NCI-H2029 (cell line): Measurements from ENCODE around the gene VPS25.
"Not testable (repeated sequence)": the region's sequence is repeated elsewhere in the genome, so short reads cannot be mapped to it uniquely, and the experiment has no call there.

Experiments used
- DNase-seq: peaks from one replicate; lab custom pipeline; 2025; lab: John Stamatoyannopoulos, UW

The VPS25 gene

GRCh38 chr17:42773290-42774035, at the start of gene VPS25:
TSS of gene VPS25 (plus strand) at chr17:42773449. CDS start at chr17:42773476, 27 bp downstream.
- peak; percentile 68 for DNase-seq

GRCh38 chr17:42723636-42724035, 49.6 kb upstream of the VPS25 start:
- no peak for DNase-seq

- DNase-seq, result no peak
Observed at GRCh38 chr17:42725143-42725542, 48.1 kb upstream of the VPS25 start.

GRCh38 chr17:42740699-42741098, 32.5 kb upstream of the VPS25 start:
- no peak for DNase-seq

DNA sequence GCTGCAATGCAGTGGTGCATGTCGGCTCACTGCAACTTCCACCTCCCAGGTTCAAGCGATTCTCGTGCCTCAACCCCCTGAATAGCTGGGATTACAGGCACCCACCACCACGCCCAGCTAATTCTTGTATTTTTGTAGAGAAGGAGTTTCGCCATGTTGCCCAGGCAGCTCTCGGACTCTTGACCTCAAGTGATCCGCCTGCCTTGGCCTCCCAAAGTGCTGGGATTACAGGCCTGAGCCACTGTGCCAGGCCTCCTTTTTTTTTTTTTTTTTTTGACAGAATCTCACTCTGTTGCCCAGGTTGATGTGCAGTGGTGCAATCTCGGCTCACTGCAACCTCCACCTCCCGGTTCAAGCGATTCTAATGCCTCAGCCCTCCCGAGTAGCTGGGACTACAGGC, 30.3 kb upstream of the VPS25 start:
- not testable (repeated sequence) for DNase-seq

DNA sequence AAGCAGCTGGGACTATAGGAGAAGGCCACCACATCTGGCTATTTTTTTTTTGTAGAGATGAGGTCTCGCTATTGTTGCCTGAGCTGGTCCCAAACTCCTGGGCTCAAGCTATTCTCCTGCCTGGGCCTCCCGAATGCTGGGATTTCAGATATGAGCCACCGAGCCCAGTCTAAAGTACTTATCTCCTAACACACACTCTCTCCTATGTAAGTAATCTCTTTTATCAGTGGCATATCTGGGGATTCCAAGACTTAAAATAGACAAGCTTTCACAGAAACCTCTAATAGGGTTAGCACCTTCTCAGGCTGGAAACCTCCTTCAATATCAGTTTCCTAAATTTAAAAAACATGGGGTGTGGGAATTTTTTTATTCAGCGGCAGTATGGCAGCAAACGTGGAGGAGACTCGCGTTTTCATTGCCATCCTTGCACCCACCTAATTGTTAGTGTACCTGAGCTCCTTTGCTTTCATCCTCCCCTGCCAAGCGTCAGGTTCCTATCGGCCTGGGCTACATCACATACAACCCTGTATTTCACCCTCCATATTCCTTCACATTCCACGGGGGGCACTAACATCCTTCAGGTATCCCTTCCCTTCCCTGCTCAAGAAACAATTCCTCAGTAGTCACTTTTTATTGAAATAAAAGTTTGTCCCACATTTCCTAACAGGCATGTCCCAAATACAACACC, 29.5 kb upstream of the VPS25 start:
- DNase-seq, result no peak

DNA sequence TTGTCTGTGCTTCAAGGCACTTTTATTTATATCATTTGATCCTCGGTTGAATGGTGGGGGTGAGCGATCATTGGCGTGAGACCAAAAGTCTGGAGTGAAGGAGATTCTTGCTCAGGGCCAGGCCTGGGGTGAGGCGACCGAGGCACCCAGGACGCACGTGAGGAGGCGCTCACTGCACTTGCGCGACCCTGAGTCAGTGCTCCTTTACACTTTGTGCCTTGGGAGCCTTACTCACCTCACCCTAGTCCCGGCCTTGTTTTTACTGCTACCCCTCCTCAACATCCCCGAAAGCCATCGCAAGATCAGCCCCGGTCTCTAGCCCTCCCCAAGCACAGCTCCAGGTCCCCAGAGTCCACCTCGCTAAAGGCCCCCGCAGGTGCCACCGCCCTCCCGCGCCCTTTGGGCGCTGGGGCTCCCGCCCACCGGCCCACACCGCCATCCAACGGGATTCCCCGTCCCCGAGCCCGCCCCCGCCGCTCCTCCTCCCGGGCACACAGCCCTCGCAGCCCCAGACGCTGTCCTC, 28.9 kb upstream of the VPS25 start:
- DNase-seq, result peak; percentile 63

DNA sequence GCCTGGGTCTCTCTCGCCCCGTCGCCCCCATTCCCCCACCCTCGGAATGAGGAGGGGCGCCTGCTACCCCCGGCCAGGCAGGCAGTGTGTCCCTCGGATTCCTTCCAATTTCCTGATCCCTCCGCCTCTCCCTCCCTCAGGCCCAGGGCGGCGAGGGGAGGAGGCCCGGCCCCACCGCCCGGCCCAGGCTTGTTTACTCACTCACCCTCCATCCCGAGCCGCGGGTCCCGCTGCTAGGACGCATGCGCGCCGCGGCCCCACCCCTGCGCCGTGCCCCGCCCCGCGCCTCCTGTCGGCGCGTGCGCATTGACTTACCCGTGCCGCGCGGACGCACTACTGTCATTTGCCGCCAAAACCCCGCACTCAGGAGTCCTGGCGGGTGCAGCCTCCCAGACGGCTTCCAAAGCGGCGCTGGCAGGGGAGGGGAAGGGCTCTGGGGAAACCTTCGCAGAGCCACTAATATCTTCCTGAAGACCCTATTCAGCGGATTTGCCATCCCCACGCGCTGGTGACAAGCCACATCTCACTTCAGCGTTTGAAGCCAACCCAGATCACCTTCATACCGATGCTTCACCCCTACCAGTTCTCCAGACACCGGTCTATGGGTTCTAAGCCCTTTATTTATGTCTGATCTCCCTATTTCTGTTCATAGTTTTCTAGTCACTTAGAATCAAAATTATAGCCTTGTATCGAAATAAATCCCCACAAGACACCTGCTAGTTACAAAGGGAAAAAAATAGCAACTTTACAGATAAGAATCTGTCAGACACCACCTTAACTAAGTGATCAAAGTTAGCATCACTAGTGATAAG, 28.2 kb upstream of the VPS25 start, which contains the start of gene EZH1:
TSS of gene EZH1 (minus strand) at position 235 of the 812 bp plus-strand sequence. CDS start 16,099 bp downstream, outside the sequence.
- DNase-seq, result peak; percentile 89

- no peak for DNase-seq
Observed at GRCh38 chr17:42748202-42748907, 24.9 kb upstream of the VPS25 start.

DNA sequence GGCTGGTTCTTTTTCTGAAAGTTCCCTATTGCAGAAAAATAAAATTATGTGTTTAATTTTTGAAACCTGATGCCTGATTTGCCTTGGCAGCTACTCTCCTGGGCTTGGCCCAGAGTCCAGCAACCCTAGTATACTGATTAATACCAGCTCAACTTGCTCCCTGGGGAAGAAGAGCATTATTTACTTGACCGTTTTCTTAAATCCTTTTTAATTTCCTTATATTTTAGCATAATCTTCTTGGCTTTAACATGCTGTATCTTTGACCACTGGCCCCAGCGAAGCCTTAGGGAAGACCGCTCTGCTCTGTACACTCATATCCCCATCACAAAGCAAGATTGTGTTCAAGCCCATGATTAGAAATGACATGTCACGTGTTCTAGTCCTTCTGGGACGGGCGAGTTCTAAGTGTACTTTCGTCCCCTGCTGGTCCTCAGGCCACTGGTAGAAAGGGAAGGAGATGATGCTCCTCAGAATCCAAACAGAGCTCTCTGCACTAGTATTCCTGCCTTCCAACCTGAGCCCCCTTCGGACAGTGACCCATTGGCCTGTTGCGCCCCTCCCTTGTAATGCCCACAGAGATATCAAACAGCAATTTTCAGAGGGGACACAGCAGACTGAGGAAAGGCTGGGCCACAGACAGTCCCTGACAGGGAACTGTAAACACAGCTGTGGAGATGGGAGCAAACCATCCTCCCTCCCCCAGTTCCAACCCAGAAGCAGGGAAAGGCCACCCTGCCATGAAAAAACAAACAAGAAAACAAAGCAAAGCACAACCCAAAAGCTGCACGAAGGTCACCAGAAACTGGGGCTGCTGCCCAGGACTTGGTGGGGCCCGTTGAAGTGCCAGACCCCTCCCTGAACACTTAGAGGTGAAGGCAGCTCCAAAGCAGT, 24.1 kb upstream of the VPS25 start:
- DNase-seq, result no peak

DNA sequence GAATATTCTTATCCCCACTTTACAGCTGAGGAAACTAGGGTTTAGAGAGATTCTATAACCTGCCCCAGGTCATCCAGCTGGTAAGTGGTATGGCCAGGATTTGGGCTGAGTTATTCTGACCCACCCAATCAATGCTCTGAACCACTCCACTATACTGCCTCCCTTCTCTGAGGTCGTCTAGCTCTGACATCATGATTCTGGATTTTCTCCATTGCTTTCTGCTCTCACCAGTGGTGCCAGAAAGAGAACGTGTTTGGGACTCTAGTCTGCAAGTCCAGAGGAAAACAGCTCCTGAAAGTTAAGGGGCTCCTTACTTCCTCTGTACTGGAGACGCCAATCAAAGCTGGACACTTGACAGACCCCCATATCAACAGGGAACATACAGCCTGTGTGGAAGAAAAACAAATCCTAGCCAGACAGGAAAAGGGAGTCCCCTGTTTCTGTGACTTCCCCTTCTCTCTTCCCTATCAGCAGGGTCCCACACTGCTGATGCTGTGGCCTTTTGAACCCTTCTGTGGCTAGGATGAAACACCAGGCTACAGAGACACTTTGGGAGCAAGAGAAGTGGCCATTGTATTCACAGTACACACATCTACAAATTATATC, 22.4 kb upstream of the VPS25 start:
- DNase-seq, result no peak

GRCh38 chr17:42751628-42752027, 21.6 kb upstream of the VPS25 start:
- no peak for DNase-seq

DNA sequence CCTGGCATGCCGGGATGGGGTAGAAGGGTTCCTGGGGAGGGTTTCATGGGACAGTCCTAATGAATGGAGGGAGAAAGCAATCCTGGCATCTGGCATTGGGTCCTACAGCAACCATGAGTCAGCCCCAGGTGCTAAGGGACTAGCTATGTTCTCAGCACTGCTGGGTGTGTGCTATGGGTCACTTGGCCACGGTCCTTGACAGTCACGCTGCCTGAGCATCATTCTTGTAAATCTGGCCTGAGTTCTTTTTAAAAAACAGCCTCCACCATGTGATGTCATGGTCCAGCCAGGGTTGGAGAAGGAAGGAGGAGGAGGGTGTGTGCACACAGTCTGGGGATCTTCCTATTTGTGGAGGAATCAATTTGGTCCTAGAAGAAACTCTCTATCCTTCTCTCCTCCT, 18.5 kb upstream of the VPS25 start:
- DNase-seq, result no peak

- no peak for DNase-seq
Observed at GRCh38 chr17:42759982-42760651, 13.1 kb upstream of the VPS25 start.

DNA sequence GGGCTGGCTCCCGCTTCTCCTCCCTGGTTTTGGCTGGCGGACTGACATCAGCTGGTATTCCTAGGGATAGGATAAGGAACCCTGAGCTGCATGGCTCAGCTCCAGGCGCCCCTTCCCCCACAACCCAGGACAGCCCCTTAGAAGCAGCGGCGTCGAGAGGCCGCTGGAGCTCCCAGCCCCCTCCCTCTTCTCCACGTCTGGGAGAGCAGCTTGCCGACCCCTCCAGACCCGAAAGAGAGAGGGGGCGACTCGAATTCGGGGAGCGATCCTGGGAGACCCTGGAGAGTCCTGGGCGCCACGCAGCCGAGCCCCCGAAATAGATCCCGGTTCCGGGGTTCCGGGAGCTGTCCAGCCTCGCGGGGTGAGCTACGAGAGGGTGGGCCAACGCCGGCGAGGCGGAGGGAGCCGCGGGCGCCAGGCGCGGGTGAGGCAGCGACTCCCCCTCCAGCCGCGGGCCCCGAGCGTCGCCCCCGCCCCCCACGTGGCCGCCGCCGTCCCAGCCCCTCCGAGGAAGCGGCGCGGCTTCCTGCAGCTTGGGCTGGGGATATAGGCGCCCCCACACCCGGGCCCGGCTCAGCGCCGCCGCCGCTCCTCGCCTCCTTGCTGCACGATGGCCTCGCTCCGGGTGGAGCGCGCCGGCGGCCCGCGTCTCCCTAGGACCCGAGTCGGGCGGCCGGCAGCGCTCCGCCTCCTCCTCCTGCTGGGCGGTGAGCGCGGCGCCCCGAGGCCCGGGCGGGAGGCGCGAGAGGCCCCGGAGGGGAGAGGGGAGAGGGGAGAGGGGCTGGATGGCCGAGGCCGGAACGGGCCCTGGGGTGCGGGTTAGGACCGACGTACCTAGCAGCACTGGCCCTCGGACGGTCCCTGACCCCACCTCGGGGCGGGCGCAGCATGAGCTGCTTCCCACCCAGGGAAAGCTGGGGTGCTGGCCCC, 12.3 kb upstream of the VPS25 start, which contains the start of gene RAMP2:
TSS of gene RAMP2 (plus strand) at position 576 of the 930 bp plus-strand sequence. CDS start at position 611, 35 bp downstream.
- no peak for DNase-seq

DNA sequence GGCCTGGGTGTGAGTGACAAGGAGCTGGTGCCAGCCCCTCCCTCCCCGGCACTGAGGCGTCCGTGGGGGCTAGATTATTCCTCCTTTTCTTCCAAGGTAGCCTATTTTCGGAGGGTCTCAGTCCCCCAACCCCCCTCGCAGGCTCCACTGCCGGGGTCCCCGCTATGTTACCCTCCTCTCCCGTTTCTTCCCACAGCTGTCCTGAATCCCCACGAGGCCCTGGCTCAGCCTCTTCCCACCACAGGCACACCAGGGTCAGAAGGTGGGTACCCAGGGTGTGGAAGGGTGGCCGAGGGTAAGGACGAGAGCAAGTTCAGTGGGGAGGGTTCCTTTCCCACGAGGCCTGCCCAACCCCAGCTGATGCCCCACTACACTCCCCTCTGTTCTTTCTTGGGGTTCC, 11.6 kb upstream of the VPS25 start:
- DNase-seq, result no peak

DNA sequence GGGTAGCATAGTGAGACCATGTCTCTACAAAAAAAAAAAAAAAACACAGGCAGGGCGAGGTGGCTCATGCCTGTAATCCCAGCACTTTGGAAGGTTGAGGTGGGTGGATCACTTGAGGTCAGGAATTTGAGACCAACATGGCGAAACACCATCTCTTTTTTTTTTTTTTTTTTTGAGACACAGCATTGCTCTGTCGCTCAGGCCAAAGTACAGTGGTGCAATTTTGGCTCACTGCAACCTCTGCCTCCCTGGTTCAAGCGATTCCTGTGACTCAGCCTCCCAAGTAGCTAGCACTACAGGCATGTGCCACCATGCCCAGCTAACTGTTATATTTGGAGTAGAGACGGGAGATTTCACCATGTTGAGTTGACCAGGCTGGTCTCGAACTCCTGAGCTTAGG, 7.1 kb upstream of the VPS25 start:
- no peak for DNase-seq

DNA sequence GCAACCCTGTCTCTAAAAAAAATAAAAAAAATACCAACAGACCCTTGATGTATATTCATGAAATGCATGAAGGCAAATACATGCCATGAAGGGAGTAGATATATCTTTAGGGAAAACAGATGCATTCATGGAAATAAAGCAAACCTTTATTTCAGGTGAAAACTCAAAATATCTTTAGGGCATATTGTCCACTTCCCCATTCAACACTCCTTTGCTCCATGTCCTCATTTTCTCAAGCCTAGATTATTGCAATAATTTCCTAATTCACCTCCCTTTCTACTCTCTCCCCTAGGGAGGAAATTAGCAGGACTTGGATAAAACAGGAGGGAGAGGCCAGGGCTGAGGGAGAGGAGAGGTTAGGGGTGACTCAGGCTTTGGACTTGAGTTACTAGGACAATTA, 5.7 kb upstream of the VPS25 start:
- no peak for DNase-seq
